HepG2 (cell line): ENCODE data around the gene STK10. TPM values are rescaled to one million over a fixed set of nuclear protein-coding genes. Genes with fewer than 3 reads are reported as not detected.

Experiments
- ATAC-seq: fragments of 200-7000 bp; cut with Tn5 transposase; 3 replicates; pipeline ENCODE4 v1.9.1; 2020; ENCODE audit warnings: mild to moderate bottlenecking, moderate library complexity
- BruUV-seq: library from RNA; stranded (reverse); fragments of 400-500 nt; replicated peaks from 2 replicates; lab custom pipeline; 2021; lab: Mats Ljungman, UMichigan
- CTCF ChIA-PET: fragments of 300-600 bp; formaldehyde crosslinking; extraction: SDS; loops from one replicate; lab custom pipeline; 2021; ENCODE audit warnings: low total read pairs, inconsistent platforms, low intra/inter-chr PET ratio; lab: Yijun Ruan, JAX
- POLR2A ChIA-PET: fragments of 350-600 bp; sonication (Branson Sonifier 250); formaldehyde crosslinking; loops from one replicate; lab custom pipeline; 2020; ENCODE audit warnings: antibody characterized with exemption, inconsistent platforms; lab: Yijun Ruan, JAX
- DNase-seq: peaks from one replicate; pipeline ENCODE4 v3.0.0-alpha.2; 2015; ENCODE audit warnings: low spot score
- FAIRE-seq: peaks from 3 replicates; lab custom pipeline; 2011; peaks lifted over from hg19 to GRCh38; lab: Jason Lieb, UNC
- H2AFZ ChIP-seq: one replicate; pipeline ENCODE4 v1.6.1; 2011; ENCODE audit warnings: low read length, inconsistent platforms
- H3K27ac ChIP-seq: fragments of 300-600 bp; 3 replicates; pipeline ENCODE4 v1.8.0; 2011; ENCODE audit warnings: mixed run types, mild to moderate bottlenecking, mixed read lengths, low read length, inconsistent platforms; ENCODE audit not compliant: insufficient read depth; ENCODE audit errors: extremely low read length
- H3K27me3 ChIP-seq, 2 experiments: fragments of 200-600 bp in 1 of 2; 2 replicates in 1 of 2; 3 replicates in 1 of 2; pipeline versions ENCODE4 v1.6.0 to v1.8.0; 2011; ENCODE audit warnings: low read length in 2 of 2, mild to moderate bottlenecking in 2 of 2, moderate library complexity in 2 of 2, inconsistent platforms in 1 of 2; ENCODE audit not compliant: insufficient read depth in 2 of 2, control insufficient read depth in 1 of 2
- H3K36me3 ChIP-seq, 2 experiments: fragments of 200-600 bp in 1 of 2; replicated peaks in 1 of 2; 2 replicates in 1 of 2; 3 replicates in 1 of 2; pipeline versions ENCODE4 v1.5.1 to v1.8.0; 2011; ENCODE audit warnings: low read length in 2 of 2, inconsistent platforms in 1 of 2; ENCODE audit not compliant: insufficient read depth in 2 of 2, control insufficient read depth in 1 of 2
- H3K4me1 ChIP-seq: 2 replicates; pipeline ENCODE4 v1.5.1; 2012; ENCODE audit warnings: low read length, inconsistent platforms; ENCODE audit not compliant: insufficient read depth
- H3K4me2 ChIP-seq: 2 replicates; pipeline ENCODE4 v1.6.0; 2011; ENCODE audit warnings: low read depth, low read length, inconsistent platforms
- H3K4me3 ChIP-seq, 3 experiments: fragments of 200-600 bp in 1 of 3; sonication (generic), shearing (Covaris generic) in 1 of 3; replicated peaks in 1 of 3; 2 replicates each; pipeline ENCODE4 v1.5.1; 2011 to 2016; ENCODE audit warnings: low read length in 3 of 3, inconsistent platforms in 2 of 3, low read depth in 2 of 3, mild to moderate bottlenecking in 2 of 3, control low read depth in 1 of 3, mixed read lengths in 1 of 3; ENCODE audit not compliant: insufficient read depth in 1 of 3
- H3K79me2 ChIP-seq: one replicate; pipeline ENCODE4 v1.6.1; 2011; ENCODE audit warnings: low read length, inconsistent platforms; ENCODE audit not compliant: insufficient read depth
- H3K9ac ChIP-seq: 2 replicates; pipeline ENCODE4 v1.6.0; 2011; ENCODE audit warnings: mild to moderate bottlenecking, low read depth, low read length, inconsistent platforms; ENCODE audit not compliant: insufficient read depth
- H3K9me3 ChIP-seq: 2 replicates; pipeline ENCODE4 v1.5.1; 2012; ENCODE audit warnings: mild to moderate bottlenecking, low read length
- H4K20me1 ChIP-seq: 2 replicates; pipeline ENCODE4 v1.6.0; 2011; ENCODE audit warnings: inconsistent platforms, mild to moderate bottlenecking, low read length, moderate library complexity; ENCODE audit not compliant: insufficient read depth
- GABPA ChIP-seq, 2 experiments: IDR thresholded peaks; 2 replicates each; pipeline ENCODE4 v1.6.1; 2011 to 2016; ENCODE audit warnings: low read depth in 2 of 2, low read length in 1 of 2, missing biosample characterization in 1 of 2, missing genetic modification characterization in 1 of 2
- PTBP1 ChIP-seq: fragments of 200-400 bp; formaldehyde crosslinking; IDR thresholded peaks from 2 replicates; pipeline ENCODE4 v1.6.1; 2018; ENCODE audit warnings: low read length, low read depth; ENCODE audit not compliant: poor library complexity, severe bottlenecking
- ZNF678 ChIP-seq: sonication (generic); formaldehyde crosslinking; IDR thresholded peaks from 2 replicates; pipeline ENCODE4 v1.4.0; 2020; ENCODE audit warnings: mild to moderate bottlenecking, missing genetic modification reagents
- WGBS: methylation state at CpG from one replicate; pipeline ENCODE4 v1.1.6; 2017; ENCODE audit warnings: low lambda C conversion rate; 5-methylcytosine and 5-hydroxymethylcytosine counted together
- in situ Hi-C: cut with HindIII; loops from 2 replicates; pipeline ENCODE4 v1.10.0; 2017; ENCODE audit warnings: low pct_unique_long_range_greater_than_20kb; ENCODE audit not compliant: extremely low pct_ligation_motif_present
- intact Hi-C: fragments of 100-400 bp; cut with micrococcal nuclease; formaldehyde crosslinking; loops from one replicate; pipeline ENCODE4 v1.10.0; 2022; ENCODE audit not compliant: unreplicated experiment
- polyA plus RNA-seq, 8 experiments: library from polyadenylated mRNA; depleted of rRNA in 3 of 8; stranded (reverse) in 7 of 8; unstranded in 1 of 8; fragments of >200 nt; fragmentation: Illumina TruSeq in 4 of 8; extraction: Trizol in 4 of 8; gene quantifications; 2 replicates each; pipeline versions ENCODE4 v1.2.1 to v1.2.3, GENCODE V29; 2011 to 2016; ENCODE audit warnings: low read depth in 4 of 8, missing spikeins in 1 of 8, mixed read lengths in 1 of 8; ENCODE audit not compliant: insufficient read depth in 1 of 8
- total RNA-seq, 5 experiments: library from RNA; depleted of rRNA; stranded (reverse); fragments of >200 nt; fragmentation: Illumina TruSeq; extraction: Trizol; gene quantifications; 2 replicates each; pipeline ENCODE4 v1.2.3, GENCODE V29; 2016; ENCODE audit warnings: low read depth in 1 of 5
- TF ChIP-seq, protein P1 (sequence below): sonication (generic); formaldehyde crosslinking; IDR thresholded peaks from 2 replicates; pipeline ENCODE4; 2020; ENCODE audit warnings: missing genetic modification reagents, mild to moderate bottlenecking, borderline replicate concordance

Gene STK10
- total and polyA plus RNA-seq, 2 of the 13 experiments (the other 11 are each of a cell fraction or from before 2014, with no cell fraction given) = 7.0 to 7.2 TPM

DNA sequence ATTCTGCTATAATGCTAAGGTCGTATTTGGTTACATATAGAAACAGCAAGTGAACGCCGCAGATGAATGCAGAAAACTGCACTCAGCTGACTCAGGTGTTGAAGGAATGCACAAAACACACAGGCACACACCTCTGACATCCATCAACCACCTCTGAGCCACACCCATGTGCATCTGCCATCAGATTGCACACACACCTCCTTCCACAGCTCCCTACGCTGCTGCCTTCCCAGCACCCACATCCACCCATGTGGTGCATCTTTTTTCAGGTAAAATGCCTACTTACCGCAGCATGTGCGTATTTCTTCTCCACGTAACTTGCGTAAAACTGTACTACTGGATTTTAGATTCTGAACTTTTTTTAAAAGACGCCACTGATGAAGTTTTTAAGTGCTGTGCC lies 7.1 kb downstream of the STK10 start (continued):
- TF ChIP-seq ZNF678 (CRISPR knock-in tag) = no peak
- no peak for TF ChIP-seq PTBP1

DNA sequence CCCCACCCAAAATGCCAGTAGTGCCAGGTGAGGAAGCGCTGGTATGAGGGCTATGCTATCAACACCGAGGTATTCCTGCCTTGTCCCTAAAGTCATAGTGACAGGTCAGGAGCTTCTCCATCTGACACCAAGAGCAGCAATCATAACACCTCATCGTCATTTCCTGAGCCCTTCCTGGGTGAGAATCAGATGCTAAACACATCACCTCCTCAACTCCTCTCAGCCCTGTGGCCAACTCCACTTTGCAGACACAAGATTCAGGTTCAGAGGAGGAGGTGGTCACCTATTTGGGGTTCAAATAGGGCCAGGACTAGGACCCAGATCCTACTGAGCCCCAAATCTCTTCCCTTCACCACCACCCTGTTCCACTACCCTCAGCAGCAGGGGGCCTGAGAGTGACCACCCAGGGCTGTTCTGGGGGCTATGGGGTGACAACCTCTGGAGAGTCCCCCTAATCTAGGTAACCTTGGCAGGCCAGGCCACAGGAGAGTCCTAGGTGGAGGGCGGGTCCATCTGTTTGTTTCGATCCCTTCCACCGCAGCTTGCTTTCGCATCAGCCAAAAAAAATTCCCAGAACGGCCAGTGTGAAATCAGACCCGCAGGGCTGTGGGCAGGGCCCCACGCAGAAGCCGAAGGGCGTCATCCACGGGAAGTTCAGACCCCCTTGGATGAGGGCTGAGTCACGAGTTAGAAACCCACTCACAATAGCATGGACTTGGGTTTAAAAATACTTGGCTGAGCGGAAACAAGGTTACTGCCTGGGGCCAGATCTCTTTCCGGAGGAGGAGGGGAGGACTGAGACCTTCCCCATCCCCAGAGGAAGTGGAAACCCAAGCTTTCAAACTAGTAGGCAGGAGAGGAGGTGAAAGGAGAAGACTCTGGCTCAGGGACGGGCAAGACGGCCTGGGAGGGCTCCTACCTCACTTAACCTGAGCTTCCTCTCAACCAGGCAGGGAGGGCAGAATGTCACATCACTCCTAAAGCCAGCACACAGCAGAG lies 8.7 kb downstream of the STK10 start:
- TF ChIP-seq GABPA (IDR thresholded peaks at IDR 0.05; ENCODE audit: low read depth, low read length) (no peak), GABPA (CRISPR knock-in tag; IDR thresholded peaks at IDR 0.05; ENCODE audit: low read depth) (peak; percentile 47)
- TF ChIP-seq, protein P1, sequence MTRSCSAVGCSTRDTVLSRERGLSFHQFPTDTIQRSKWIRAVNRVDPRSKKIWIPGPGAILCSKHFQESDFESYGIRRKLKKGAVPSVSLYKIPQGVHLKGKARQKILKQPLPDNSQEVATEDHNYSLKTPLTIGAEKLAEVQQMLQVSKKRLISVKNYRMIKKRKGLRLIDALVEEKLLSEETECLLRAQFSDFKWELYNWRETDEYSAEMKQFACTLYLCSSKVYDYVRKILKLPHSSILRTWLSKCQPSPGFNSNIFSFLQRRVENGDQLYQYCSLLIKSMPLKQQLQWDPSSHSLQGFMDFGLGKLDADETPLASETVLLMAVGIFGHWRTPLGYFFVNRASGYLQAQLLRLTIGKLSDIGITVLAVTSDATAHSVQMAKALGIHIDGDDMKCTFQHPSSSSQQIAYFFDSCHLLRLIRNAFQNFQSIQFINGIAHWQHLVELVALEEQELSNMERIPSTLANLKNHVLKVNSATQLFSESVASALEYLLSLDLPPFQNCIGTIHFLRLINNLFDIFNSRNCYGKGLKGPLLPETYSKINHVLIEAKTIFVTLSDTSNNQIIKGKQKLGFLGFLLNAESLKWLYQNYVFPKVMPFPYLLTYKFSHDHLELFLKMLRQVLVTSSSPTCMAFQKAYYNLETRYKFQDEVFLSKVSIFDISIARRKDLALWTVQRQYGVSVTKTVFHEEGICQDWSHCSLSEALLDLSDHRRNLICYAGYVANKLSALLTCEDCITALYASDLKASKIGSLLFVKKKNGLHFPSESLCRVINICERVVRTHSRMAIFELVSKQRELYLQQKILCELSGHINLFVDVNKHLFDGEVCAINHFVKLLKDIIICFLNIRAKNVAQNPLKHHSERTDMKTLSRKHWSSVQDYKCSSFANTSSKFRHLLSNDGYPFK (CRISPR knock-in tag) = no peak
- TF ChIP-seq, all 625 proteins: peak for 1
- intact Hi-C loops = no loop called here
- no TSS peak for BruUV-seq
- no peak for DNase-seq
- ATAC-seq = no peak
- no peak overlapping the region; the same call in 1 of the 2 replicates for H3K9ac ChIP-seq
- H3K4me1 ChIP-seq = peaks cover 35% of the 10 kb centered on the region
- no peaks in the 10 kb centered on the region for H3K9me3 ChIP-seq
- peak overlapping the region; percentile 15 to 35 (median 17); a peak in 4 of 6 replicates for H3K4me3 ChIP-seq
- in situ Hi-C loops = no loop called here
- no peak overlapping the region for H3K27ac ChIP-seq
- POLR2A ChIA-PET = interaction anchor here (1.0 to 1.5 kb wide), 2 partner anchors 9 to 14 kb away, joined by 3 to 4 read pairs; partner anchors contain the start of gene STK10
- H3K36me3 ChIP-seq = no peaks in the 10 kb centered on the region
- CTCF ChIA-PET = no interaction called here
- H2AFZ ChIP-seq = no peak overlapping the region
- H3K4me2 ChIP-seq = peak overlapping the region; percentile 70
- FAIRE-seq = no peak
- H3K79me2 ChIP-seq = peaks cover 3% of the 10 kb centered on the region
- H3K27me3 ChIP-seq = no peaks in the 10 kb centered on the region
- no peaks in the 10 kb centered on the region for H4K20me1 ChIP-seq
- WGBS = 51% methylated on average over 17 of the region's 18 CpGs
